22Rv1 (cell line): Measurements from ENCODE around the gene USP21.

Experiments
- H3K27ac ChIP-seq: fragments of 450-650 bp; 2 replicates; pipeline ENCODE4 v1.5.1; 2017
- ZFX ChIP-seq: fragments of 450-650 bp; IDR thresholded peaks from 2 replicates; pipeline ENCODE4 v1.6.1; 2017; ENCODE audit warnings: antibody characterized with exemption, borderline replicate concordance
- TF ChIP-seq, protein P1 (sequence below): fragments of 450-650 bp; IDR thresholded peaks from 2 replicates; pipeline ENCODE4 v1.5.1; 2017; ENCODE audit warnings: mild to moderate bottlenecking

Gene USP21

DNA sequence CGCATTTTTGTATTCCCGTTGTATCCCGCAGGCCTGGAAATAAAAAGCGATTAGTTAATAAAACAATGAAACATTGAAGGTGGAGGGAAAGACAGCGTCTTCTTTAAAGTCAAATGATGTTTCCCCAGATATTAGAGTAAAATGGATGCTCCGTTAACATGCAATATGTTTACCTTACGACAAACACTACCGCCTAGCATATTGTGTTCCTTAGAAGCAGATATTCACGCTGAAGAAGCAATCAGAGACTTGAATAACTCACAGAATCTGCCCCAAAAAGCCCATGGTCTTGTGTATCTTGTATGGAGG lies 18.6 kb downstream of the USP21 start:
- peak overlapping the region; percentile 63 for H3K27ac ChIP-seq
- TF ChIP-seq, protein P1, sequence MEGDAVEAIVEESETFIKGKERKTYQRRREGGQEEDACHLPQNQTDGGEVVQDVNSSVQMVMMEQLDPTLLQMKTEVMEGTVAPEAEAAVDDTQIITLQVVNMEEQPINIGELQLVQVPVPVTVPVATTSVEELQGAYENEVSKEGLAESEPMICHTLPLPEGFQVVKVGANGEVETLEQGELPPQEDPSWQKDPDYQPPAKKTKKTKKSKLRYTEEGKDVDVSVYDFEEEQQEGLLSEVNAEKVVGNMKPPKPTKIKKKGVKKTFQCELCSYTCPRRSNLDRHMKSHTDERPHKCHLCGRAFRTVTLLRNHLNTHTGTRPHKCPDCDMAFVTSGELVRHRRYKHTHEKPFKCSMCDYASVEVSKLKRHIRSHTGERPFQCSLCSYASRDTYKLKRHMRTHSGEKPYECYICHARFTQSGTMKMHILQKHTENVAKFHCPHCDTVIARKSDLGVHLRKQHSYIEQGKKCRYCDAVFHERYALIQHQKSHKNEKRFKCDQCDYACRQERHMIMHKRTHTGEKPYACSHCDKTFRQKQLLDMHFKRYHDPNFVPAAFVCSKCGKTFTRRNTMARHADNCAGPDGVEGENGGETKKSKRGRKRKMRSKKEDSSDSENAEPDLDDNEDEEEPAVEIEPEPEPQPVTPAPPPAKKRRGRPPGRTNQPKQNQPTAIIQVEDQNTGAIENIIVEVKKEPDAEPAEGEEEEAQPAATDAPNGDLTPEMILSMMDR, result peak; percentile 0; the same call in 1 of the 2 replicates
- TF ChIP-seq ZFX, result no peak

DNA sequence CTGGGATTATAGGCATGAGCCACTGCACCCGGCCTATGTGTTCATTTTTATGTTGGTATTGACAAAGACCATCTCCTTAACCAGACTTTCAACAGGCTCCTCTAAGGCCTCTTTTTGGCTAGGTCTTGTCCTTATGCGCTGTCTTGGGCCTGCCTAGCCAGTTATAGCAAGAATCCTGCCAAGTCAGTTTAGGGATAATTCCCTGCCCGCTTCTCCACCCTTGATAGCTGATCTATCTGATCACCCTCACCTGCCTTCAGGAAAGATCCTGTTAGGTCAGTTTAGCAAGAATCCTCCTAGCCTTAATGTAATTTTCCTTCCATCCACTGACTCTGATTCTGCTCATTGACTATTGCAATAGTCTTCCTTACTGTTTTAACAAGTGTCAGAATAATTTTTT lies 20.4 kb downstream of the USP21 start:
- TF ChIP-seq, protein P1, result no peak
- TF ChIP-seq ZFX, result no peak
- H3K27ac ChIP-seq, result no peak overlapping the region

DNA sequence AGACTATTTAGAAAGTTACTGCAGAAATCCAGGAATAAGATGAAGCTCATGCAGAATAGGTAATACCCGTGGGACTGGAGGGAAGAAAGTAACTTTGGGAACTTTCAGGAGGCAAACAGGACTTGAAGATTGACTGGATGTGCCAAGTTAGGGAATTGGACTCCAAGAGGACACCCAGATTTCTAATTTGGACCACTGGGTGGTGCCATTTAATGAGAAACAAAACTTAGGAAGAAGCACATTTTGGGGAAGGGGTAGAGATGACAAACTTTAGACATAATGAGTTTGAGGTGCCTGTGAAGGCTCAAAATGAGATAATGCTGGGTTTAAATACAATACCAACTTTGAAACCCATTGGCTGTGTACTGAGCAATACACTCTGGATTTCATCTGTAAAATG lies 21.3 kb downstream of the USP21 start:
- H3K27ac ChIP-seq, result no peak overlapping the region

DNA sequence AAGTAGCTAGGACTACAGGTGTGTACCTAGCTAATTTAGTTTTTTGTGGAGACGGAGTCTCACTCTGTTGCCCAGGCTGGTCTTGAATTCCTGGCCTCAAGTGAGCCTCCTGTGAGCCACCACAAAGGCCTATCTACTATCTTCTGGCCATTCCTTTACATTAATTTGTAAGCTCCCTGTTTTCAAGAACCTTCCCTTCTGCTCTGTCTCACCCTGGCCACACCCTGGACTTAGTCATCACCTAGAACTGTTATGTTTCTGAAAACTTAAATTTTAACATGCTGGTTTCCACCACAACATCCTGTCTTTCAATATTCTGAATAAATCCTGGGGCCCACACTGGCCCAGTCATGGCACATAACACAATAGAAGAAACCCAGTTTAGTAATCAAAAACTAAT lies 22.9 kb downstream of the USP21 start:
- no peak overlapping the region for H3K27ac ChIP-seq
- no peak for TF ChIP-seq ZFX
- TF ChIP-seq, protein P1, result no peak

More for the DNA sequence above, 21.3 kb downstream of the USP21 start:
- TF ChIP-seq ZFX, result no peak
- TF ChIP-seq, protein P1, result peak; percentile 45

DNA sequence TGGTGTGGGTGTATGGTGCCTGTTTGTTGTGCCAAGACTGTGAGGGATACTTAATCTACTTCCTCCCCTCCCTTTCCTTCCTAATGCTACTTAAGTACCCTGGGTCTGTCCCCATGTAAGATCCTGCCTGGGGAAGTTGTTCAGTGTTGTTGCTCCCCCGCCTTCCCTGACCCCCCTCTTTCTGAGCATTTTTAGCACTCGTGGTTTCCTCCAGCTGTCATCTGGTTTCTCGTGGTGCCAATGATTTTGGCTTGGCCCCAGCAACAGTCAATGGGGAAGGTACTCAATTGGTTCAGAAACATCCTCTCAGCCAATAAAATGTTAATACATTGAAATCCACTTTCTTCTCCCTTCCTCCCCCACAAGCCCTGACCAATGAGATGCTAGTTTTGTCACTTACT lies 26.0 kb downstream of the USP21 start:
- TF ChIP-seq, protein P1, result no peak
- no peak for TF ChIP-seq ZFX
- no peak overlapping the region for H3K27ac ChIP-seq

DNA sequence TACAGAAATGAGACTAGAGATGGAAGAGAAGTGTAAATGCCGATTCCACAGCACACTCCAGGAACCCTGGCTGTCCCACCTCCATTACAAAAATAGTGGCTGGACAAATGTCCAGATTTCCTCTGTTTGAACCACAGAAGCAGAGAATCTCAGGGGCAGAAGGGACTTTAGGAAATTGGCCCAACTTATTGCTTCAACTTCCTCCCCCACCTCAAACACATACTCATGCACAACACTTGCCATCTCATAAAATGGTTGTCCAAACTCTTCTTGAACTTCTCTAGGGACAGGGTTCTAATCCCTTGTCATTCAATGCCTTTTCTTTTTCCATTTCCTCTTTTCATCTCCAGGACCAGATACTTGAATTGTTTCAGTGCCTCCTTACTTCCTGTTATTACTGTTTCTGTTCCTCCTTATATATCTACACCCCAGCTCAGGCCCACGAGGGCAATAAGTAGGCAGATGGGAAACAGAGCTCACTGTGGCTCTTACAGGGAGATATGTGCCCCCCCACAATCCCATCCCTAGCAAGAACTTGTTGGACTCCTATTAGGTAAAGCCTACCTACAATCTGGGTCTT lies 26.5 kb downstream of the USP21 start:
- TF ChIP-seq, protein P1, result no peak
- TF ChIP-seq ZFX, result no peak
- H3K27ac ChIP-seq, result no peak overlapping the region

DNA sequence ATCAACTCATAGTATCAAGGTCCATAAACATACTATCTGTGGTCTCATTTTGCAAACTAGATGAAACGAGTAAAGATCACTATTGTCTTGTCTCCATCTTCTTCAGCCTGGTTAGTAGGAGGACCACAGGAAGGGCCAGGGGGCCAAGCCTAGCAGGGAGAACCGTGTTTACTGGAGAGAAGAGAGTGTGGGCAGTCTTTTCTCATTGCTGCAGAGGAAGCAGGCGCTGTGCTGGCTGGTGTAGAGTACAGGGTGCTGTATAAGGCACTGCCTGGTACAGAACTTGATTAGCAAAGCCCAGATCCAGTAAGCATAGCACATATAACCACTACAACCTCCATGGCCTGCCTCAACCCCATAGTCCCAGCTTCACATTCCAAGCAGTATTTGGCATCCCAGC lies 28.0 kb downstream of the USP21 start:
- no peak overlapping the region for H3K27ac ChIP-seq
- TF ChIP-seq ZFX, result no peak
- TF ChIP-seq, protein P1, result no peak
